KBM-7 (cell line): ENCODE results near the gene ARHGAP31.
A peak's percentile ranks its signal among the peaks of the same experiment; 100 is the strongest.
"Not testable (repeated sequence)": the region's sequence is repeated elsewhere in the genome, so short reads cannot be mapped to it uniquely, and the experiment has no call there.

ENCODE experiments used
- DNase-seq: peaks from one replicate; pipeline ENCODE4 v3.0.0-alpha.2; 2015
- in situ Hi-C: fragments of 300-500 bp; cut with MboI; formaldehyde crosslinking; loops from 2 replicates; pipeline ENCODE4 v1.14.3; 2020; ENCODE audit warnings: low sequenced_read_pairs, low pct_unique_long_range_greater_than_20kb, mixed read lengths

Gene ARHGAP31

GRCh38 chr3:119343719-119344118 lies 49.5 kb downstream of the ARHGAP31 start:
- DNase-seq: no peak
- in situ Hi-C loops: no loop called here

GRCh38 chr3:119346076-119346496 lies 51.9 kb downstream of the ARHGAP31 start:
- DNase-seq: no peak
- in situ Hi-C loops: no loop called here

- in situ Hi-C loops: no loop called here
- DNase-seq: no peak
Observed at GRCh38 chr3:119347036-119347435, 52.9 kb downstream of the ARHGAP31 start.

GRCh38 chr3:119349354-119350041 lies 55.3 kb downstream of the ARHGAP31 start:
- in situ Hi-C loops: no loop called here
- DNase-seq: no peak

- DNase-seq: peak; percentile 10
- in situ Hi-C loops: no loop called here
Observed at GRCh38 chr3:119350114-119350513, 55.9 kb downstream of the ARHGAP31 start.

- DNase-seq: no peak
- in situ Hi-C loops: no loop called here
Observed at GRCh38 chr3:119351581-119351980, 57.4 kb downstream of the ARHGAP31 start.

GRCh38 chr3:119352034-119352609 lies 57.9 kb downstream of the ARHGAP31 start:
- peak; percentile 74 for DNase-seq
- in situ Hi-C loops: no loop called here

- DNase-seq: peak; percentile 67
- in situ Hi-C loops: no loop called here
Observed at GRCh38 chr3:119352863-119353527, 58.8 kb downstream of the ARHGAP31 start.

- in situ Hi-C loops, DNase-seq: not testable (repeated sequence)
Observed at GRCh38 chr3:119355608-119356007, 61.4 kb downstream of the ARHGAP31 start.

GRCh38 chr3:119356646-119357045 lies 62.5 kb downstream of the ARHGAP31 start:
- no peak for DNase-seq
- in situ Hi-C loops: no loop called here

- DNase-seq: peak; percentile 7
- in situ Hi-C loops: no loop called here
Observed at GRCh38 chr3:119357190-119357589, 63.0 kb downstream of the ARHGAP31 start.

GRCh38 chr3:119359476-119360326 lies 65.5 kb downstream of the ARHGAP31 start:
- peak; percentile 35 for DNase-seq
- in situ Hi-C loops: no loop called here

GRCh38 chr3:119360736-119361462 lies 66.7 kb downstream of the ARHGAP31 start:
- in situ Hi-C loops: no loop called here
- DNase-seq: no peak

- no peak for DNase-seq
- in situ Hi-C loops: no loop called here
Observed at GRCh38 chr3:119362010-119362409, 67.8 kb downstream of the ARHGAP31 start.

- in situ Hi-C loops: no loop called here
- no peak for DNase-seq
Observed at GRCh38 chr3:119362940-119363725, 69.0 kb downstream of the ARHGAP31 start.

- DNase-seq: no peak
- in situ Hi-C loops: no loop called here
Observed at GRCh38 chr3:119364401-119364800, 70.2 kb downstream of the ARHGAP31 start.

- no peak for DNase-seq
- in situ Hi-C loops: no loop called here
Observed at GRCh38 chr3:119365418-119365817, 71.2 kb downstream of the ARHGAP31 start.

GRCh38 chr3:119367000-119367399 lies 72.8 kb downstream of the ARHGAP31 start:
- in situ Hi-C loops: no loop called here
- no peak for DNase-seq
